Endothelial cell of umbilical vein (primary cell): ENCODE measurements around the gene PLEKHF1.

Experiments used
- MYC ChIP-seq: IDR thresholded peaks from one replicate; pipeline ENCODE4 v1.6.1; 2011; ENCODE audit warnings: mild to moderate bottlenecking, low read depth, low read length
- TF ChIP-seq, protein P1 (sequence below), 2 donors: IDR thresholded peaks; 1 replicate in 1 of 2; 2 replicates in 1 of 2; pipeline ENCODE4 v1.5.1; 2011; ENCODE audit warnings: low read length in 2 of 2, mild to moderate bottlenecking in 2 of 2, moderate library complexity in 2 of 2, control low read depth in 1 of 2, inconsistent platforms in 1 of 2, low read depth in 1 of 2; ENCODE audit not compliant: insufficient read depth in 1 of 2; ENCODE audit errors: extremely low read depth in 1 of 2

- TF ChIP-seq, protein P1, sequence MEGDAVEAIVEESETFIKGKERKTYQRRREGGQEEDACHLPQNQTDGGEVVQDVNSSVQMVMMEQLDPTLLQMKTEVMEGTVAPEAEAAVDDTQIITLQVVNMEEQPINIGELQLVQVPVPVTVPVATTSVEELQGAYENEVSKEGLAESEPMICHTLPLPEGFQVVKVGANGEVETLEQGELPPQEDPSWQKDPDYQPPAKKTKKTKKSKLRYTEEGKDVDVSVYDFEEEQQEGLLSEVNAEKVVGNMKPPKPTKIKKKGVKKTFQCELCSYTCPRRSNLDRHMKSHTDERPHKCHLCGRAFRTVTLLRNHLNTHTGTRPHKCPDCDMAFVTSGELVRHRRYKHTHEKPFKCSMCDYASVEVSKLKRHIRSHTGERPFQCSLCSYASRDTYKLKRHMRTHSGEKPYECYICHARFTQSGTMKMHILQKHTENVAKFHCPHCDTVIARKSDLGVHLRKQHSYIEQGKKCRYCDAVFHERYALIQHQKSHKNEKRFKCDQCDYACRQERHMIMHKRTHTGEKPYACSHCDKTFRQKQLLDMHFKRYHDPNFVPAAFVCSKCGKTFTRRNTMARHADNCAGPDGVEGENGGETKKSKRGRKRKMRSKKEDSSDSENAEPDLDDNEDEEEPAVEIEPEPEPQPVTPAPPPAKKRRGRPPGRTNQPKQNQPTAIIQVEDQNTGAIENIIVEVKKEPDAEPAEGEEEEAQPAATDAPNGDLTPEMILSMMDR (IDR thresholded peaks at IDR 0.05; ENCODE audit: extremely low read depth in 1 of 2, insufficient read depth in 1 of 2, low read depth in 1 of 2, low read length in 2 of 2): no peak
- no peak for TF ChIP-seq MYC
These were observed 14.4 kb upstream of the PLEKHF1 start for GRCh38 chr19:29650772-29651387.
